WI38 (cell line): Measurements from ENCODE around the gene ZBTB20.

Experiments used
- H3K4me3 ChIP-seq: 2 replicates; pipeline ENCODE4 v1.5.1; 2011; ENCODE audit warnings: low read depth, mild to moderate bottlenecking, control low read depth, low read length
- TF ChIP-seq, protein P1 (sequence below): IDR thresholded peaks from 2 replicates; pipeline ENCODE4 v1.5.1; 2012; ENCODE audit warnings: low read depth, mild to moderate bottlenecking, control low read depth, low read length

Gene ZBTB20

GRCh38 chr3:114355653-114356052 lies 791.4 kb downstream of the ZBTB20 start:
- TF ChIP-seq, protein P1, sequence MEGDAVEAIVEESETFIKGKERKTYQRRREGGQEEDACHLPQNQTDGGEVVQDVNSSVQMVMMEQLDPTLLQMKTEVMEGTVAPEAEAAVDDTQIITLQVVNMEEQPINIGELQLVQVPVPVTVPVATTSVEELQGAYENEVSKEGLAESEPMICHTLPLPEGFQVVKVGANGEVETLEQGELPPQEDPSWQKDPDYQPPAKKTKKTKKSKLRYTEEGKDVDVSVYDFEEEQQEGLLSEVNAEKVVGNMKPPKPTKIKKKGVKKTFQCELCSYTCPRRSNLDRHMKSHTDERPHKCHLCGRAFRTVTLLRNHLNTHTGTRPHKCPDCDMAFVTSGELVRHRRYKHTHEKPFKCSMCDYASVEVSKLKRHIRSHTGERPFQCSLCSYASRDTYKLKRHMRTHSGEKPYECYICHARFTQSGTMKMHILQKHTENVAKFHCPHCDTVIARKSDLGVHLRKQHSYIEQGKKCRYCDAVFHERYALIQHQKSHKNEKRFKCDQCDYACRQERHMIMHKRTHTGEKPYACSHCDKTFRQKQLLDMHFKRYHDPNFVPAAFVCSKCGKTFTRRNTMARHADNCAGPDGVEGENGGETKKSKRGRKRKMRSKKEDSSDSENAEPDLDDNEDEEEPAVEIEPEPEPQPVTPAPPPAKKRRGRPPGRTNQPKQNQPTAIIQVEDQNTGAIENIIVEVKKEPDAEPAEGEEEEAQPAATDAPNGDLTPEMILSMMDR, result no peak
- H3K4me3 ChIP-seq, result no peak overlapping the region

- TF ChIP-seq, protein P1, result no peak
Observed at GRCh38 chr3:114351822-114352145, 795.3 kb downstream of the ZBTB20 start.

GRCh38 chr3:114351123-114351821 lies 795.8 kb downstream of the ZBTB20 start:
- TF ChIP-seq, protein P1, result no peak
- H3K4me3 ChIP-seq, result no peak overlapping the region

More at GRCh38 chr3:114351822-114352145, 795.3 kb downstream of the ZBTB20 start:
- H3K4me3 ChIP-seq, result no peak overlapping the region

DNA sequence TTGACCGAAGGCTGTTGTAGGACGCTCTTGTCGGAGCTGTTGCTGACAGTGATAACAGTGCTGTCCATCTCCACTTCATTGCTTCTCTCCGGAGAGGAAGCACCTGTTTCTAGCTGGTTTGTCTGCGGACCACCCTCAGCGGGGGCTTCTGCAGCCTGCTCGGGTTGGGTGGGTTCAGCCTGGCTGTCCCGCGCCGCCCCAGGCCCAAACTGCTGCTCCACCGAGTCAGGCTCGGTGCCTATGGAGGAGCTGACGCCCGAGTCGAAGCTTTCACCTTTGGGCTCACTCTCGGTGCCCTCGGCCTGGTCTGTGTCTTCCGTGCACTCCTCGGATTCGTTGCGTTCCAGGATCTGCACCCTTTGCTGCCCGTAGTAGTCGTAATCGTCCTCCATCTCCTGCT lies 796.4 kb downstream of the ZBTB20 start:
- TF ChIP-seq, protein P1, result no peak

GRCh38 chr3:114350271-114350670 lies 796.8 kb downstream of the ZBTB20 start:
- TF ChIP-seq, protein P1, result no peak

More for the DNA sequence above, 796.4 kb downstream of the ZBTB20 start:
- no peak overlapping the region for H3K4me3 ChIP-seq

DNA sequence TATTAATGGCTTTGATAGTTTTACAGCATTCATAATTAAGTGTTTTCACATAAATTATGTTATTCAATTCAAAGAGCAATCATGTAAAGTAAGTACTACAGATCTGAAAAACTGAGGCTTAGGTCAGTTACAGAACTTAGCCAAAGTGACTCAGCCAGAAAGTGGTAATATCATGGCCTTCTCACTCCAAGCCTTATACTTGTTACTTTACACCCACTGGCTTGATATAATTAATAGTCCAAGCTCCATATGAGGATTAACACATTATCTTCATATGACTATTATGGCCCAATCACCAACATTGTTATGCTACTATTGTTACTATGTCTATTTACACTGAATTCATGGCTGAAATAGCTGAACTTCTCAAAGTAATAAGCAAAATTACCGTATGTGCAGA lies 802.6 kb downstream of the ZBTB20 start:
- H3K4me3 ChIP-seq, result no peak overlapping the region
- TF ChIP-seq, protein P1, result no peak

More at GRCh38 chr3:114350271-114350670, 796.8 kb downstream of the ZBTB20 start:
- no peak overlapping the region for H3K4me3 ChIP-seq

- TF ChIP-seq, protein P1, result no peak
- no peak overlapping the region for H3K4me3 ChIP-seq
Observed at GRCh38 chr3:114338651-114339357, 808.3 kb downstream of the ZBTB20 start.
